ENCODE results near the gene RAD51.

Gene RAD51

DNA sequence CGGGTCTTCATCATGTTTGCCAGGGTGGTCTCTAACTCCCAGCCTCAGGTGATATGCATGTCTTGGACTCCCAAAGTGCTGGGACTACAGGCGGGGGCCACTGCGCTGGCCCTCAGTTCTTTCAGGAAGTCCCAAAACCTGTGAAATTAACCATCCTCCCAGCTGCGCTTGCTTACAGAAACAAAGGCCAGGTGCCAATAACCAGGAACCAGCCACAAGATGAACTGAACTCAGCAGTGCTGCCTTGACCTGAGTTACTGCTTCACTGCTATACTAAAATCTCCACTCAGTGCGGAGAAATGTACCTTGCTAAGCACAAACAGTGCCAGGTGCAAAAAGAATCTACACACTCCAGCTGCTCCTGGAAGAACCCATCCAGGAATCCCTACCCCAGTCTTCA, 65.0 kb downstream of the RAD51 start:
- TF ChIP-seq CTCF (IDR thresholded peaks at IDR 0.05; ENCODE audit: low read depth, low read length) = no peak
- DNase-seq = no peak
- Histone ChIP-seq H3K36me3 (no peaks in the 10 kb centered on the region), H3K9me3 (no peaks in the 10 kb centered on the region), H3K4me1 (peaks cover 17% of the 10 kb centered on the region), H3K4me3 (ENCODE audit: low read depth, low read length) (no peak overlapping the region), H3K27me3 (no peaks in the 10 kb centered on the region)

- H3K9me3 ChIP-seq = no peaks in the 10 kb centered on the region
- H3K36me3 ChIP-seq = no peaks in the 10 kb centered on the region
- H3K4me3 ChIP-seq (ENCODE audit: low read depth, low read length) = no peak overlapping the region
- H3K4me1 ChIP-seq = peaks cover 31% of the 10 kb centered on the region
- DNase-seq = peak; percentile 78
- H3K27me3 ChIP-seq = no peaks in the 10 kb centered on the region
- TF ChIP-seq CTCF (IDR thresholded peaks at IDR 0.05; ENCODE audit: low read depth, low read length) = no peak
Observed at GRCh38 chr15:40762919-40763800, 68.2 kb downstream of the RAD51 start.

DNA sequence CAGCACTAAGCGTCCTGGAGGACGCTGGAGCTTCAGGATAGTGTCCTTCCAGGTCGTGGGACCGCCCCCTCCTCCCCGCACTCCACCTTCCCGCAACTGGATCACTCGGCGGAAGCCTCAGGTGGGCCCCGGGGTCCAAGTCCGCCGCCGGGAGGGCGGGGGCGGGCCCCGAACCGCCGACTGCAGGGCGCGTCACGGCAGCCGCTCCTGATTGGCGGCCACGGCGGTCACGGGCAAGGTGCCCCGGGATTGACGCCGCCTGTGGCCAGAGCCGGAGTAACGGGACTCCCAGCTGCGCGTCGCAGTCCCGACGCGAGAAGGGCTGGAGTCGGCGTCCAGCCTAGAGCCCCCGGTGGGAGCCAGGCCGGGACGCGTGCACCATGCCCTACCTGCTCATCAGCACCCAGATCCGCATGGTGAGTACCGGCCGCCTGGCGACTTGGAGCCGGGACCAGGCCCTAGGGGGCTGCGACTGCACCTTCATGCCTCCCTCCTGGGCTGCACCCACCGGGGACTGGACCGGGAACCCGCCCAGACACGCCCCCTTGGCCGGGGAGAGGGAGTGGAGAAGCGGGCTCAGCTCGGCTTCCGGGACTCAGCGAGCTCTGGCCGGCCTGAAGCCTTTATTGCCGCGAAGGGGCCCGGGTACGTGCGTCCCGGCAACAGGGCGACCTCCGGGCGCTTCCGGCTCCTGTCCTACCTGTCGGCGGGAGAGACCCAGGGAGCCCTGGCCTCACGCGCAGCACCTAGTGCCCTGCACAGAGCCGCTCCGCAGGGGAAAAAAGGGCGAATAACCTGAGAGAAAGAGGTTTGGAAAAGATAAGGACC, 69.0 kb downstream of the RAD51 start, which contains the start of gene GCHFR:
Gene GCHFR, plus strand, starts transcription at position 268 of the 828 bp plus-strand sequence. Its CDS starts 113 bp downstream, at position 381.
- Histone ChIP-seq H3K36me3 (no peaks in the 10 kb centered on the region), H3K4me1 (peaks cover 37% of the 10 kb centered on the region), H3K4me3 (ENCODE audit: low read depth, low read length) (no peak within 1 kb of the TSS), H3K9me3 (no peaks in the 10 kb centered on the region), H3K27me3 (no peaks in the 10 kb centered on the region)
- DNase-seq = no peak
- no peak for TF ChIP-seq CTCF (IDR thresholded peaks at IDR 0.05; ENCODE audit: low read depth, low read length)

DNA sequence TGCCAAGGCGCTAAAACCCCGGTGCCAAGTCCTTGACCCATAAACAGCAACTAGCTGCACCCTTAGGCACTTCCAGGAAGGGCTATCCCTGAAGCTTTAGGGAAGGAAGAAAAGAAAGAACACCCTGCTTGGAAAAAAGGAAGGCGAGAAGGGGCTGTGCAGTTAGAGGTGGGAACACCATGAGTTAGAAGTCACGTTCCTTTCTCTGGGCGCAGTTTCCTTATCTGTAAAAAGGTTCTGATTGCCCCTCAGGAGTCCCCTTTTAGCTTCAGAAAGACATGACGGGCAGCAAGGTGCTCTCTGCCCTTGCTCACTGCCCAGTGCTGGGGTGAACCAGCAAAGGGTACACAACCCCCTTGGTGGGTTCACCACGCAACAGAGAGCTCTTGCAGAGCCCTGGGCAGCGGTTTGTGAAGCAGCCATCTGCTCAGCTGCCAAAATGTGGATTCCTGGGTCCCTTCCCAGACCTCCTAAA, 69.7 kb downstream of the RAD51 start:
- no peak for DNase-seq
- H3K27me3 ChIP-seq = no peaks in the 10 kb centered on the region
- H3K4me3 ChIP-seq (ENCODE audit: low read depth, low read length) = no peak overlapping the region
- TF ChIP-seq CTCF (IDR thresholded peaks at IDR 0.05; ENCODE audit: low read depth, low read length) = no peak
- no peaks in the 10 kb centered on the region for H3K9me3 ChIP-seq
- H3K36me3 ChIP-seq = no peaks in the 10 kb centered on the region
- H3K4me1 ChIP-seq = peaks cover 44% of the 10 kb centered on the region

- no peak for DNase-seq
- H3K9me3 ChIP-seq = no peaks in the 10 kb centered on the region
- no peak overlapping the region for H3K4me3 ChIP-seq (ENCODE audit: low read depth, low read length)
- H3K36me3 ChIP-seq = no peaks in the 10 kb centered on the region
- peaks cover 55% of the 10 kb centered on the region for H3K4me1 ChIP-seq
- TF ChIP-seq CTCF (IDR thresholded peaks at IDR 0.05; ENCODE audit: low read depth, low read length) = no peak
- no peaks in the 10 kb centered on the region for H3K27me3 ChIP-seq
Observed at GRCh38 chr15:40766194-40766815, 71.3 kb downstream of the RAD51 start.
